B cell (primary cell): ENCODE results near the gene TTLL5. TPM values are rescaled to one million over a fixed set of nuclear protein-coding genes. Genes with fewer than 3 reads are reported as not detected.

ENCODE experiments used
- ATAC-seq: fragments of 200-7000 bp; cut with Tn5 transposase; one replicate; pipeline ENCODE4 v1.10.0; 2021; ENCODE audit warnings: low read depth, mild to moderate bottlenecking, moderate number of reproducible peaks, moderate library complexity
- CTCF ChIA-PET: fragments of 350-600 bp; sonication (Branson Sonifier 250); formaldehyde crosslinking; loops from one replicate; lab custom pipeline; 2021; ENCODE audit warnings: antibody characterized with exemption, inconsistent platforms; lab: Charles Lee
- POLR2A ChIA-PET: fragments of 350-600 bp; sonication (Branson Sonifier 250); formaldehyde crosslinking; loops from one replicate; lab custom pipeline; 2021; ENCODE audit warnings: antibody characterized with exemption; lab: Charles Lee
- DNase-seq: peaks from one replicate; pipeline ENCODE4 v3.0.0; 2013
- H2AFZ ChIP-seq: 2 replicates; pipeline ENCODE4 v1.6.1; 2012; ENCODE audit warnings: mild to moderate bottlenecking, low read depth, low read length; ENCODE audit not compliant: insufficient read depth, poor library complexity, severe bottlenecking
- H3K27ac ChIP-seq, 2 donors: 1 replicate in 1 of 2; 2 replicates in 1 of 2; pipeline ENCODE4 v1.5.1; 2012 to 2013; ENCODE audit warnings: low read length in 2 of 2, mild to moderate bottlenecking in 2 of 2, moderate library complexity in 1 of 2
- H3K27me3 ChIP-seq, 4 experiments: fragments of 200-600 bp in 1 of 4; sonication (generic) in 1 of 4; replicated peaks in 1 of 4; 1 replicate in 2 of 4; 2 replicates in 2 of 4; pipeline versions ENCODE4 v1.6.1 to v1.7.0; 2013 to 2016; ENCODE audit warnings: low read length in 3 of 4, mild to moderate bottlenecking in 2 of 4, mixed read lengths in 1 of 4, moderate library complexity in 1 of 4; ENCODE audit not compliant: insufficient read depth in 4 of 4, control insufficient read depth in 3 of 4; ENCODE audit errors: control extremely low read depth in 1 of 4
- H3K36me3 ChIP-seq, 2 experiments: replicated peaks in 1 of 2; 1 replicate in 1 of 2; 2 replicates in 1 of 2; pipeline versions ENCODE4 v1.6.1 to v1.7.1; 2013; ENCODE audit warnings: low read length in 1 of 2; ENCODE audit not compliant: insufficient read depth in 2 of 2, control insufficient read depth in 1 of 2; ENCODE audit errors: control extremely low read depth in 1 of 2, extremely low read depth in 1 of 2
- H3K4me1 ChIP-seq, 2 donors: fragments of 200-600 bp in 1 of 2; sonication (generic) in 1 of 2; 1 replicate in 1 of 2; 2 replicates in 1 of 2; pipeline versions ENCODE4 v1.5.1 to v1.6.1; 2013 to 2017; ENCODE audit warnings: low read length in 2 of 2; ENCODE audit not compliant: control insufficient read depth in 2 of 2, insufficient read depth in 2 of 2
- H3K4me2 ChIP-seq: replicated peaks from 2 replicates; pipeline ENCODE3; 2012; ENCODE audit warnings: mild to moderate bottlenecking, low read depth, low read length; ENCODE audit not compliant: poor library complexity, severe bottlenecking
- H3K4me3 ChIP-seq, 5 experiments: fragments of 200-600 bp in 1 of 5; sonication (generic) in 1 of 5; 1 replicate in 3 of 5; 2 replicates in 2 of 5; pipeline versions ENCODE4 v1.5.1 to v1.7.0; 2011 to 2016; ENCODE audit warnings: low read length in 4 of 5, mild to moderate bottlenecking in 4 of 5, low read depth in 2 of 5, control low read depth in 1 of 5, moderate library complexity in 1 of 5; ENCODE audit not compliant: insufficient read depth in 1 of 5; ENCODE audit errors: control extremely low read depth in 1 of 5, extremely low read depth in 1 of 5
- H3K79me2 ChIP-seq: fragments of 200-600 bp; sonication (generic); one replicate; pipeline ENCODE4 v1.6.0; 2016; ENCODE audit warnings: low read length; ENCODE audit not compliant: control insufficient read depth, insufficient read depth
- H3K9ac ChIP-seq: fragments of 200-600 bp; sonication (generic); 2 replicates; pipeline ENCODE4 v1.6.1; 2017; ENCODE audit warnings: mild to moderate bottlenecking, low read length, moderate library complexity
- H3K9me3 ChIP-seq, 3 donors: one replicate each; pipeline versions ENCODE4 v1.6.1 to v1.7.1; 2013; ENCODE audit warnings: low read length in 2 of 3; ENCODE audit not compliant: control insufficient read depth in 2 of 3, insufficient read depth in 1 of 3; ENCODE audit errors: control extremely low read depth in 1 of 3
- H4K20me1 ChIP-seq: 2 replicates; pipeline ENCODE4 v1.6.0; 2012; ENCODE audit warnings: mild to moderate bottlenecking, low read length; ENCODE audit not compliant: insufficient read depth, control insufficient read depth, poor library complexity, severe bottlenecking
- H3K27ac Mint-ChIP-seq: one replicate; pipeline ENCODE4 v1.8.0; 2021; ENCODE audit warnings: mixed read lengths
- H3K27me3 Mint-ChIP-seq: one replicate; pipeline ENCODE4 v1.8.0; 2021; ENCODE audit warnings: mixed read lengths
- H3K4me1 Mint-ChIP-seq: one replicate; pipeline ENCODE4 v1.8.0; 2021; ENCODE audit warnings: mixed read lengths
- H3K4me3 Mint-ChIP-seq: one replicate; pipeline ENCODE4 v1.8.0; 2021; ENCODE audit warnings: mixed read lengths
- H3K9me3 Mint-ChIP-seq: one replicate; pipeline ENCODE4 v1.8.0; 2022; ENCODE audit warnings: mixed read lengths; ENCODE audit not compliant: insufficient read depth
- EZH2 ChIP-seq: IDR thresholded peaks from 2 replicates; pipeline ENCODE4 v1.6.1; 2012; ENCODE audit warnings: borderline replicate concordance, low read depth, mild to moderate bottlenecking, moderate library complexity, low read length; ENCODE audit not compliant: insufficient read depth, poor library complexity, severe bottlenecking
- WGBS: methylation state at CpG from one replicate; pipeline ENCODE4 v1.1.5; 2013; ENCODE audit warnings: missing lambda C conversion rate; ENCODE audit not compliant: insufficient coverage; 5-methylcytosine and 5-hydroxymethylcytosine counted together
- intact Hi-C: fragments of 100-400 bp; cut with micrococcal nuclease; formaldehyde crosslinking; loops from one replicate; pipeline ENCODE4 v1.10.0; 2022
- polyA plus RNA-seq: library from polyadenylated mRNA; depleted of rRNA; stranded (reverse); fragments of >200 nt; gene quantifications from 2 replicates; pipeline ENCODE4 v1.2.3, GENCODE V29; 2012
- total RNA-seq, 2 donors: library from RNA; stranded (reverse); fragments of 120-200 nt in 1 of 2; gene quantifications; 1 replicate in 1 of 2; 2 replicates in 1 of 2; pipeline versions ENCODE4 v1.2.3 to v1.2.4, GENCODE V29; 2013 to 2022
- TF ChIP-seq, protein P1 (sequence below): fragments of 200-600 bp; IDR thresholded peaks from one replicate; pipeline ENCODE4 v1.8.0; 2022; ENCODE audit warnings: antibody characterized with exemption, mild to moderate bottlenecking

TTLL5 gene
- total and polyA plus RNA-seq, 2 donors (not counting 1 experiment from before 2014, with no cell fraction given): 10.9 to 50.9 TPM

GRCh38 chr14:75753696-75754095 is 92.7 kb downstream of the TTLL5 start:
- no peak for TF ChIP-seq EZH2
- TF ChIP-seq, protein P1, sequence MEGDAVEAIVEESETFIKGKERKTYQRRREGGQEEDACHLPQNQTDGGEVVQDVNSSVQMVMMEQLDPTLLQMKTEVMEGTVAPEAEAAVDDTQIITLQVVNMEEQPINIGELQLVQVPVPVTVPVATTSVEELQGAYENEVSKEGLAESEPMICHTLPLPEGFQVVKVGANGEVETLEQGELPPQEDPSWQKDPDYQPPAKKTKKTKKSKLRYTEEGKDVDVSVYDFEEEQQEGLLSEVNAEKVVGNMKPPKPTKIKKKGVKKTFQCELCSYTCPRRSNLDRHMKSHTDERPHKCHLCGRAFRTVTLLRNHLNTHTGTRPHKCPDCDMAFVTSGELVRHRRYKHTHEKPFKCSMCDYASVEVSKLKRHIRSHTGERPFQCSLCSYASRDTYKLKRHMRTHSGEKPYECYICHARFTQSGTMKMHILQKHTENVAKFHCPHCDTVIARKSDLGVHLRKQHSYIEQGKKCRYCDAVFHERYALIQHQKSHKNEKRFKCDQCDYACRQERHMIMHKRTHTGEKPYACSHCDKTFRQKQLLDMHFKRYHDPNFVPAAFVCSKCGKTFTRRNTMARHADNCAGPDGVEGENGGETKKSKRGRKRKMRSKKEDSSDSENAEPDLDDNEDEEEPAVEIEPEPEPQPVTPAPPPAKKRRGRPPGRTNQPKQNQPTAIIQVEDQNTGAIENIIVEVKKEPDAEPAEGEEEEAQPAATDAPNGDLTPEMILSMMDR: no peak
- Histone ChIP-seq H3K79me2 (no peaks in the 10 kb centered on the region), H3K4me2 (no peak overlapping the region), H3K27me3 (no peaks in the 10 kb centered on the region), H3K36me3 (peaks cover 3 to 12% of the 10 kb centered on the region in 2 experiments), H2AFZ (no peak overlapping the region), H3K4me3 (no peak overlapping the region), H3K9ac (no peak overlapping the region), H3K9me3 (no peaks in the 10 kb centered on the region), H3K4me1 (peaks cover 7 to 9% of the 10 kb centered on the region in 2 donors), H4K20me1 (no peaks in the 10 kb centered on the region), H3K27ac (no peak overlapping the region)
- ATAC-seq (no peak), DNase-seq (no peak)
- H3K4me3 Mint-ChIP-seq: no peak overlapping the region
- no peaks in the 10 kb centered on the region for H3K9me3 Mint-ChIP-seq
- CTCF ChIA-PET: no interaction called here
- no CpG with 5 or more reads among the region's 4 CpGs for WGBS
- no peak overlapping the region for H3K27ac Mint-ChIP-seq
- no peaks in the 10 kb centered on the region for H3K27me3 Mint-ChIP-seq
- POLR2A ChIA-PET: no interaction called here
- intact Hi-C loops: no loop called here
- peaks cover 8% of the 10 kb centered on the region for H3K4me1 Mint-ChIP-seq

- intact Hi-C loops: no loop called here
- DNase-seq (peak; percentile 16), ATAC-seq (peak; percentile 36)
- peaks cover 0 to 4% of the 10 kb centered on the region in 2 experiments for H3K36me3 ChIP-seq
- ChIA-PET CTCF (interaction anchor here (0.7 to 1.6 kb wide), 4 partner anchors 28 to 221 kb away, joined by 3 to 4 read pairs (median 3); no protein-coding TSS in a partner anchor), POLR2A (interaction anchor here (1.1 kb wide), 1 partner anchor 224 kb away, joined by 3 read pairs; the partner anchor contains the start of gene TGFB3)
- peaks cover 9% of the 10 kb centered on the region for H3K4me1 Mint-ChIP-seq
- no peaks in the 10 kb centered on the region for H3K27me3 Mint-ChIP-seq
- H3K4me3 ChIP-seq: no peak overlapping the region
- no peaks in the 10 kb centered on the region for H3K79me2 ChIP-seq
- no peaks in the 10 kb centered on the region for H3K27me3 ChIP-seq
- peak overlapping the region; percentile 54 for H3K4me3 Mint-ChIP-seq
- no CpG with 5 or more reads among the region's 4 CpGs for WGBS
- no peaks in the 10 kb centered on the region for H4K20me1 ChIP-seq
- H3K27ac ChIP-seq: no peak overlapping the region
- H3K4me2 ChIP-seq: peak overlapping the region; percentile 40
- TF ChIP-seq, protein P1: no peak
- no peak for TF ChIP-seq EZH2
- H3K9me3 Mint-ChIP-seq: no peaks in the 10 kb centered on the region
- H3K9ac ChIP-seq: no peak overlapping the region
- H2AFZ ChIP-seq: no peak overlapping the region
- H3K9me3 ChIP-seq: no peaks in the 10 kb centered on the region
- no peak overlapping the region for H3K27ac Mint-ChIP-seq
- peaks cover 7 to 9% of the 10 kb centered on the region in 2 donors for H3K4me1 ChIP-seq
These were observed 96.8 kb downstream of the TTLL5 start for GRCh38 chr14:75757644-75758402.
